Measurements from ENCODE around the gene CTF1.
A peak's percentile ranks its signal among the peaks of the same experiment; 100 is the strongest.

Gene CTF1

GRCh38 chr16:30923554-30924075 lies 27.2 kb downstream of the CTF1 start, which contains the start of gene FBXL19:
Gene FBXL19, plus strand, starts transcription at chr16:30923572. Its CDS starts 2,183 bp downstream, at chr16:30925755.
- Histone ChIP-seq H3K9ac (peak within 1 kb of the TSS; percentile 87 to 97 (median 92)), H3K27me3 (no peaks in the 10 kb centered on the region), H3K4me3 (peak within 1 kb of the TSS; percentile 74 to 92 (median 88)), H3K9me3 (replicated peaks in 1 of 11) (no peaks in the 10 kb centered on the region; a peak in 1 of 22 replicates), H4K20me1 (peaks cover 0 to 41% (median 32%) of the 10 kb centered on the region in 11 experiments; a peak in 18 of 22 replicates), H3K27ac (peak within 1 kb of the TSS; percentile 86 to 98 (median 94)), H3K4me1 (peaks cover 39 to 74% (median 65%) of the 10 kb centered on the region in 10 experiments), H3K4me2 (peak within 1 kb of the TSS; percentile 92 to 98 (median 97)), H3K36me3 (peaks cover 12 to 34% (median 26%) of the 10 kb centered on the region in 11 experiments; a peak in 20 of 22 replicates)
- no peak for TF ChIP-seq Cebpa-rat (IDR thresholded peaks at IDR 0.05)

GRCh38 chr16:30924076-30924912 lies 27.9 kb downstream of the CTF1 start:
- Histone ChIP-seq H3K9ac (peak overlapping the region; percentile 86 to 97 (median 91)), H4K20me1 (peaks cover 0 to 45% (median 32%) of the 10 kb centered on the region in 11 experiments; a peak in 18 of 22 replicates), H3K4me2 (peak overlapping the region; percentile 92 to 98 (median 97)), H3K36me3 (peaks cover 18 to 41% (median 32%) of the 10 kb centered on the region in 11 experiments), H3K4me1 (peaks cover 39 to 67% (median 60%) of the 10 kb centered on the region in 10 experiments), H3K9me3 (replicated peaks in 1 of 11) (no peaks in the 10 kb centered on the region), H3K27ac (peak overlapping the region; percentile 40 to 96 (median 88); a peak in 21 of 22 replicates), H3K27me3 (no peaks in the 10 kb centered on the region), H3K4me3 (peak overlapping the region; percentile 74 to 92 (median 88))
- TF ChIP-seq Cebpa-rat (IDR thresholded peaks at IDR 0.05) = no peak

GRCh38 chr16:30924913-30925631 lies 28.7 kb downstream of the CTF1 start:
- TF ChIP-seq Cebpa-rat (IDR thresholded peaks at IDR 0.05) = no peak
- Histone ChIP-seq H3K27ac (peak overlapping the region in 10 of 11 experiments; percentile 74 to 96 (median 88); a peak in 19 of 22 replicates), H3K4me1 (peaks cover 39 to 59% (median 54%) of the 10 kb centered on the region in 10 experiments), H4K20me1 (peaks cover 0 to 53% (median 35%) of the 10 kb centered on the region in 11 experiments; a peak in 18 of 22 replicates), H3K27me3 (no peaks in the 10 kb centered on the region), H3K4me3 (peak overlapping the region; percentile 74 to 92 (median 88)), H3K9me3 (replicated peaks in 1 of 11) (no peaks in the 10 kb centered on the region), H3K4me2 (peak overlapping the region; percentile 92 to 98 (median 97)), H3K9ac (peak overlapping the region; percentile 86 to 97 (median 91)), H3K36me3 (peaks cover 25 to 48% (median 40%) of the 10 kb centered on the region in 11 experiments)

- peak overlapping the region in 9 of 11 experiments; percentile 75 to 96 (median 89); a peak in 17 of 22 replicates for H3K27ac ChIP-seq
- H3K4me1 ChIP-seq = peaks cover 37 to 54% (median 49%) of the 10 kb centered on the region in 10 experiments
- H4K20me1 ChIP-seq = peaks cover 0 to 58% (median 38%) of the 10 kb centered on the region in 11 experiments; a peak in 18 of 22 replicates
- H3K4me3 ChIP-seq = peak overlapping the region; percentile 74 to 92 (median 88); a peak in 19 of 20 replicates
- no peaks in the 10 kb centered on the region for H3K9me3 ChIP-seq (replicated peaks in 1 of 11)
- peak overlapping the region; percentile 92 to 98 (median 97) for H3K4me2 ChIP-seq
- peak overlapping the region; percentile 86 to 97 (median 91) for H3K9ac ChIP-seq
- no peak for TF ChIP-seq Cebpa-rat (IDR thresholded peaks at IDR 0.05)
- no peaks in the 10 kb centered on the region for H3K27me3 ChIP-seq
- H3K36me3 ChIP-seq = peaks cover 31 to 54% (median 45%) of the 10 kb centered on the region in 11 experiments
These were observed 29.2 kb downstream of the CTF1 start for GRCh38 chr16:30925632-30925987.

- TF ChIP-seq Cebpa-rat (IDR thresholded peaks at IDR 0.05) = no peak
- H4K20me1 ChIP-seq = peaks cover 0 to 64% (median 43%) of the 10 kb centered on the region in 11 experiments; a peak in 18 of 22 replicates
- peak overlapping the region; percentile 86 to 97 (median 91); a peak in 21 of 22 replicates for H3K9ac ChIP-seq
- H3K27me3 ChIP-seq = no peaks in the 10 kb centered on the region
- peak overlapping the region in 9 of 11 experiments; percentile 75 to 96 (median 89); a peak in 18 of 22 replicates for H3K27ac ChIP-seq
- H3K4me1 ChIP-seq = peaks cover 31 to 48% (median 43%) of the 10 kb centered on the region in 10 experiments
- peaks cover 37 to 60% (median 51%) of the 10 kb centered on the region in 11 experiments for H3K36me3 ChIP-seq
- H3K4me2 ChIP-seq = peak overlapping the region; percentile 92 to 98 (median 97)
- peak overlapping the region in 9 of 10 experiments; percentile 78 to 92 (median 90); a peak in 17 of 20 replicates for H3K4me3 ChIP-seq
- H3K9me3 ChIP-seq (replicated peaks in 1 of 11) = no peaks in the 10 kb centered on the region
These were observed 29.8 kb downstream of the CTF1 start for GRCh38 chr16:30925995-30926811.

GRCh38 chr16:30926937-30927788 lies 30.7 kb downstream of the CTF1 start:
- Histone ChIP-seq H3K27ac (peak overlapping the region in 9 of 11 experiments; percentile 75 to 96 (median 89); a peak in 18 of 22 replicates), H3K36me3 (peaks cover 46 to 69% (median 60%) of the 10 kb centered on the region in 11 experiments), H3K4me1 (peaks cover 28 to 38% (median 34%) of the 10 kb centered on the region in 10 experiments), H3K9ac (peak overlapping the region; percentile 25 to 97 (median 91); a peak in 17 of 22 replicates), H3K4me2 (peak overlapping the region; percentile 92 to 98 (median 97)), H3K9me3 (replicated peaks in 1 of 11) (no peaks in the 10 kb centered on the region), H3K4me3 (peak overlapping the region in 8 of 10 experiments; percentile 78 to 92 (median 90); a peak in 16 of 20 replicates), H3K27me3 (no peaks in the 10 kb centered on the region), H4K20me1 (peaks cover 0 to 72% (median 48%) of the 10 kb centered on the region in 11 experiments; a peak in 18 of 22 replicates)
- TF ChIP-seq Cebpa-rat (IDR thresholded peaks at IDR 0.05) = no peak

Measured in BLaER1 treated with 17β-estradiol and CSF1 and Interleukin-3, amounts not matched to agents 10 nM and 100 nM (cell line).